GM23338 (cell line): ENCODE results near the gene DYNLT2. TPM values are rescaled to one million over a fixed set of nuclear protein-coding genes. Genes with fewer than 3 reads are reported as not detected.

Source experiments
- ATAC-seq: fragments of 200-7000 bp; cut with Tn5 transposase; 3 replicates; pipeline ENCODE4 v1.9.1; 2020
- DNase-seq: peaks from one replicate; pipeline ENCODE4 v3.0.0-alpha.2; 2015; ENCODE audit warnings: low spot score
- H2AFZ ChIP-seq: fragments of 200-600 bp; sonication (generic); 2 replicates; pipeline ENCODE4 v1.8.0; 2016; ENCODE audit warnings: antibody characterized with exemption, mild to moderate bottlenecking, moderate library complexity
- H3F3A ChIP-seq: fragments of 200-600 bp; sonication (generic); replicated peaks from 2 replicates; pipeline ENCODE4 v1.8.0; 2017; ENCODE audit warnings: antibody characterized with exemption, mixed run types, low read depth
- H3K27ac ChIP-seq: fragments of 200-600 bp; sonication (generic); 2 replicates; pipeline ENCODE4 v1.6.1; 2016; ENCODE audit warnings: low read depth
- H3K27me3 ChIP-seq: fragments of 200-600 bp; sonication (generic); 2 replicates; pipeline ENCODE4 v1.8.0; 2016; ENCODE audit warnings: mild to moderate bottlenecking, mixed run types, moderate library complexity; ENCODE audit not compliant: insufficient read depth
- H3K36me3 ChIP-seq: fragments of 200-600 bp; sonication (generic); 2 replicates; pipeline ENCODE4 v1.8.0; 2016; ENCODE audit warnings: mild to moderate bottlenecking; ENCODE audit not compliant: insufficient read depth
- H3K4me1 ChIP-seq: fragments of 200-600 bp; sonication (generic); 2 replicates; pipeline ENCODE4 v1.8.0; 2016; ENCODE audit warnings: mild to moderate bottlenecking, moderate library complexity; ENCODE audit not compliant: insufficient read depth
- H3K4me2 ChIP-seq: fragments of 200-600 bp; sonication (generic); 2 replicates; pipeline ENCODE4 v1.7.1; 2017; ENCODE audit warnings: mixed run types
- H3K4me3 ChIP-seq: fragments of 200-600 bp; sonication (generic); 2 replicates; pipeline ENCODE4 v1.6.1; 2016; ENCODE audit warnings: mixed run types
- H3K79me2 ChIP-seq: fragments of 200-600 bp; sonication (generic); replicated peaks from 2 replicates; pipeline ENCODE4 v1.8.0; 2017; ENCODE audit warnings: mild to moderate bottlenecking; ENCODE audit not compliant: insufficient read depth
- H3K9me2 ChIP-seq: fragments of 200-600 bp; sonication (generic); 2 replicates; pipeline ENCODE4 v1.8.0; 2017; ENCODE audit not compliant: insufficient read depth
- H4K20me1 ChIP-seq: fragments of 200-600 bp; sonication (generic); replicated peaks from 2 replicates; pipeline ENCODE4 v1.8.0; 2017; ENCODE audit warnings: mild to moderate bottlenecking; ENCODE audit not compliant: insufficient read depth
- H3K27ac Mint-ChIP-seq: 2 replicates; pipeline ENCODE4 v1.8.0; 2020; ENCODE audit warnings: inconsistent platforms, mild to moderate bottlenecking, moderate library complexity, mixed read lengths
- H3K27me3 Mint-ChIP-seq: 3 replicates; pipeline ENCODE4 v1.8.0; 2022; ENCODE audit warnings: low read depth, mild to moderate bottlenecking, moderate library complexity, mixed read lengths, inconsistent platforms; ENCODE audit not compliant: insufficient read depth, poor library complexity
- H3K36me3 Mint-ChIP-seq: 3 replicates; pipeline ENCODE4 v1.8.0; 2021; ENCODE audit warnings: low read depth, mild to moderate bottlenecking, inconsistent platforms, moderate library complexity, mixed read lengths
- H3K4me1 Mint-ChIP-seq: 3 replicates; pipeline ENCODE4 v1.8.0; 2020; ENCODE audit warnings: mild to moderate bottlenecking, inconsistent platforms, mixed read lengths
- H3K4me3 Mint-ChIP-seq: 3 replicates; pipeline ENCODE4 v1.8.0; 2021; ENCODE audit warnings: moderate library complexity, mild to moderate bottlenecking, inconsistent platforms, mixed read lengths
- H3K9me3 Mint-ChIP-seq: 3 replicates; pipeline ENCODE4 v1.8.0; 2020; ENCODE audit warnings: moderate library complexity, mild to moderate bottlenecking, inconsistent platforms, mixed read lengths
- CREB1 ChIP-seq: fragments of 250-450 bp; sonication (Bioruptor Pico); IDR thresholded peaks from 2 replicates; pipeline ENCODE4 v1.5.0; 2020; ENCODE audit warnings: low read depth, mild to moderate bottlenecking, moderate library complexity
- JUNB ChIP-seq: IDR thresholded peaks from one replicate; pipeline ENCODE4 v1.6.1; 2016; ENCODE audit warnings: antibody characterized with exemption; ENCODE audit not compliant: unreplicated experiment
- POLR2AphosphoS5 ChIP-seq: IDR thresholded peaks from 2 replicates; pipeline ENCODE4 v1.6.1; 2016; ENCODE audit warnings: antibody characterized with exemption, low read depth
- STAT1 ChIP-seq: IDR thresholded peaks from one replicate; pipeline ENCODE4 v1.6.1; 2016; ENCODE audit warnings: antibody characterized with exemption; ENCODE audit not compliant: unreplicated experiment
- ZNF114 ChIP-seq: fragments of 250-450 bp; sonication (Bioruptor Pico); IDR thresholded peaks from 2 replicates; pipeline ENCODE4 v1.5.0; 2020; ENCODE audit warnings: mild to moderate bottlenecking, moderate library complexity
- ZNF331 ChIP-seq: fragments of 250-450 bp; sonication (Bioruptor Pico); IDR thresholded peaks from 2 replicates; pipeline ENCODE4 v1.5.0; 2020; ENCODE audit warnings: low read depth, mild to moderate bottlenecking, moderate library complexity
- polyA plus RNA-seq: library from polyadenylated mRNA; unstranded; fragments of >200 nt; fragmentation: Nextera tagmentation; extraction: Ambion mirVana; gene quantifications from 2 replicates; pipeline ENCODE4 v1.2.1, GENCODE V29; 2016
- total RNA-seq: library from RNA; depleted of rRNA; stranded (reverse); fragments of >200 nt; shearing (Covaris generic); gene quantifications from 2 replicates; pipeline ENCODE4 v1.2.3, GENCODE V29; 2014
- TF ChIP-seq, protein P1 (sequence below), 2 experiments: fragments of 200-600 bp in 1 of 2; sonication (generic) in 1 of 2; conservative IDR thresholded peaks; 2 replicates each; pipeline versions ENCODE4 v1.5.1 to v1.6.1; 2016 to 2017; ENCODE audit warnings: antibody characterized with exemption in 2 of 2, low read depth in 2 of 2, mild to moderate bottlenecking in 2 of 2, moderate library complexity in 1 of 2
- TF ChIP-seq, protein P2 (sequence below): IDR thresholded peaks from one replicate; pipeline ENCODE4 v1.6.1; 2018; ENCODE audit warnings: antibody characterized with exemption; ENCODE audit not compliant: unreplicated experiment
- TF ChIP-seq, protein P3 (sequence below): IDR thresholded peaks from 2 replicates; pipeline ENCODE4 v1.6.1; 2016; ENCODE audit warnings: antibody characterized with exemption
- TF ChIP-seq, protein P4 (sequence below): fragments of 250-450 bp; sonication (Bioruptor Pico); IDR thresholded peaks from 2 replicates; pipeline ENCODE4 v1.5.0; 2020; ENCODE audit warnings: mild to moderate bottlenecking, moderate library complexity

The DYNLT2 gene
- total and polyA plus RNA-seq, 2 experiments from 2014 or later, result 2.8 to 4.4 TPM

DNA sequence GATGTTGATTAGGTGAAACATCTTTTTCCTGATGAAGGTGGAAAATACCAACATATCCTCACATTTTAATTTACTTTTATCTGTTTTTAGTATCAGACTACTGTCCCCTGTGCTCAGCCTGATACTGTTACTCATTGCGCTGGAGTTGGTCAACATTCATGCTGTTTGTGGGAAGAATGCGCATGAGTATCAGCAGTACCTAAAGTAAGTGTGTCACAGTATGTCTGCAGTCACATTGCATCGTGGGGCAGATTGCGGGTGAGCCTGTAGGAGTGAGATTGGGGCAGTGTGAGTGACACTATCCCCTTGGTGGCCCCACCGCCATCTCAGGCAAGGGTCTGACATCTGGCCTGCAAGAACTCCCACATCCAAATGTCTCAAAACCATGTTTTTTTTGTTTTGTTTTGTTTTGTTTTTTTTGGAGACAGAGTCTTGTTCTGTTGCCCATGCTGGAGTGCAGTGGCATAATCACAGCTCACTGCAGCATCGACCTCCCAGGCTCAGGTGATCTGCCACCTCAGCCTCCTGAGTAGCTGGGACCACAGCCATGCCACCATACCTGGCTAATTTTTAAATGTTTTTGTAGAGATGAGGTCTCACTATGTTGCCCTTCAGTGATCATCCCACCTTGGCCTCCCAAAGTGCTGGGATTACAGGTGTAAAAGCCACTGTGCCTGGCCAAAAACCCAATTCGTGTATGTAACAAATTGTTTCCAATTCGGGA is 27.9 kb upstream of the DYNLT2 start (continued):
- TF ChIP-seq, protein P1, sequence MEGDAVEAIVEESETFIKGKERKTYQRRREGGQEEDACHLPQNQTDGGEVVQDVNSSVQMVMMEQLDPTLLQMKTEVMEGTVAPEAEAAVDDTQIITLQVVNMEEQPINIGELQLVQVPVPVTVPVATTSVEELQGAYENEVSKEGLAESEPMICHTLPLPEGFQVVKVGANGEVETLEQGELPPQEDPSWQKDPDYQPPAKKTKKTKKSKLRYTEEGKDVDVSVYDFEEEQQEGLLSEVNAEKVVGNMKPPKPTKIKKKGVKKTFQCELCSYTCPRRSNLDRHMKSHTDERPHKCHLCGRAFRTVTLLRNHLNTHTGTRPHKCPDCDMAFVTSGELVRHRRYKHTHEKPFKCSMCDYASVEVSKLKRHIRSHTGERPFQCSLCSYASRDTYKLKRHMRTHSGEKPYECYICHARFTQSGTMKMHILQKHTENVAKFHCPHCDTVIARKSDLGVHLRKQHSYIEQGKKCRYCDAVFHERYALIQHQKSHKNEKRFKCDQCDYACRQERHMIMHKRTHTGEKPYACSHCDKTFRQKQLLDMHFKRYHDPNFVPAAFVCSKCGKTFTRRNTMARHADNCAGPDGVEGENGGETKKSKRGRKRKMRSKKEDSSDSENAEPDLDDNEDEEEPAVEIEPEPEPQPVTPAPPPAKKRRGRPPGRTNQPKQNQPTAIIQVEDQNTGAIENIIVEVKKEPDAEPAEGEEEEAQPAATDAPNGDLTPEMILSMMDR (conservative IDR thresholded peaks at IDR 0.05; ENCODE audit: low read depth in 2 of 2), result no peak
- TF ChIP-seq, protein P2, sequence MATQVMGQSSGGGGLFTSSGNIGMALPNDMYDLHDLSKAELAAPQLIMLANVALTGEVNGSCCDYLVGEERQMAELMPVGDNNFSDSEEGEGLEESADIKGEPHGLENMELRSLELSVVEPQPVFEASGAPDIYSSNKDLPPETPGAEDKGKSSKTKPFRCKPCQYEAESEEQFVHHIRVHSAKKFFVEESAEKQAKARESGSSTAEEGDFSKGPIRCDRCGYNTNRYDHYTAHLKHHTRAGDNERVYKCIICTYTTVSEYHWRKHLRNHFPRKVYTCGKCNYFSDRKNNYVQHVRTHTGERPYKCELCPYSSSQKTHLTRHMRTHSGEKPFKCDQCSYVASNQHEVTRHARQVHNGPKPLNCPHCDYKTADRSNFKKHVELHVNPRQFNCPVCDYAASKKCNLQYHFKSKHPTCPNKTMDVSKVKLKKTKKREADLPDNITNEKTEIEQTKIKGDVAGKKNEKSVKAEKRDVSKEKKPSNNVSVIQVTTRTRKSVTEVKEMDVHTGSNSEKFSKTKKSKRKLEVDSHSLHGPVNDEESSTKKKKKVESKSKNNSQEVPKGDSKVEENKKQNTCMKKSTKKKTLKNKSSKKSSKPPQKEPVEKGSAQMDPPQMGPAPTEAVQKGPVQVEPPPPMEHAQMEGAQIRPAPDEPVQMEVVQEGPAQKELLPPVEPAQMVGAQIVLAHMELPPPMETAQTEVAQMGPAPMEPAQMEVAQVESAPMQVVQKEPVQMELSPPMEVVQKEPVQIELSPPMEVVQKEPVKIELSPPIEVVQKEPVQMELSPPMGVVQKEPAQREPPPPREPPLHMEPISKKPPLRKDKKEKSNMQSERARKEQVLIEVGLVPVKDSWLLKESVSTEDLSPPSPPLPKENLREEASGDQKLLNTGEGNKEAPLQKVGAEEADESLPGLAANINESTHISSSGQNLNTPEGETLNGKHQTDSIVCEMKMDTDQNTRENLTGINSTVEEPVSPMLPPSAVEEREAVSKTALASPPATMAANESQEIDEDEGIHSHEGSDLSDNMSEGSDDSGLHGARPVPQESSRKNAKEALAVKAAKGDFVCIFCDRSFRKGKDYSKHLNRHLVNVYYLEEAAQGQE, result no peak
- TF ChIP-seq CREB1 (CRISPR knock-in tag), result no peak

DNA sequence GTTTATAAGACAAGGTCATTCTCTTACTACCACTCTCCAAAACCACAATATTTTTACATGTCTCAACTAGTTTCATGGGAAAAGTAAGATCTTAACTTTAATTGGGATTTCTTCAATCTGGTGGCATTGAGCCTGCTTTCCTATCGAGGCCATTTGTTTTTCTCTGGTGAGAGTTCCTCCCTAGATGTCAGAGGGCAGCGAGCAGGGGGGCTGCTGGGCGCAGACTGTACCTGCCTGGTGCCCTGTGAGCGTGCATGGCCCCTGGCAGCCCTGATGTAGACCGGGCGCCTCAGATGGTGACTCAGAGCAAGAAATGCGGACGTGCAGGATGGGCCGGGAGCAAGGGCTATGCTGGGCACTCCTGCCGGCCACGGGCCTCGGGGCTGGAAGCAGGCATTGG is 27.3 kb upstream of the DYNLT2 start:
- peaks cover 22% of the 10 kb centered on the region for H3K36me3 Mint-ChIP-seq
- no peak overlapping the region for H3K27ac Mint-ChIP-seq
- H3K4me1 ChIP-seq, result no peaks in the 10 kb centered on the region
- no peaks in the 10 kb centered on the region for H3K27me3 ChIP-seq
- H4K20me1 ChIP-seq, result no peaks in the 10 kb centered on the region
- ATAC-seq (no peak), DNase-seq (no peak)
- H3F3A ChIP-seq, result no peaks in the 10 kb centered on the region
- no peak overlapping the region for H3K4me2 ChIP-seq
- H3K79me2 ChIP-seq, result no peaks in the 10 kb centered on the region
- no peak overlapping the region for H2AFZ ChIP-seq
- H3K27me3 Mint-ChIP-seq, result peaks cover 2% of the 10 kb centered on the region
- H3K27ac ChIP-seq, result no peak overlapping the region
- no peaks in the 10 kb centered on the region for H3K9me2 ChIP-seq
- H3K36me3 ChIP-seq, result no peaks in the 10 kb centered on the region
- no peak overlapping the region for H3K4me3 Mint-ChIP-seq
- H3K4me3 ChIP-seq, result no peak overlapping the region
- peaks cover 2% of the 10 kb centered on the region; the same call in 2 of the 3 replicates for H3K4me1 Mint-ChIP-seq
- no peaks in the 10 kb centered on the region; the same call in 2 of the 3 replicates for H3K9me3 Mint-ChIP-seq
- TF ChIP-seq STAT1, result no peak
- no peak for TF ChIP-seq POLR2AphosphoS5
- TF ChIP-seq CREB1 (CRISPR knock-in tag), result no peak
- TF ChIP-seq, protein P3, sequence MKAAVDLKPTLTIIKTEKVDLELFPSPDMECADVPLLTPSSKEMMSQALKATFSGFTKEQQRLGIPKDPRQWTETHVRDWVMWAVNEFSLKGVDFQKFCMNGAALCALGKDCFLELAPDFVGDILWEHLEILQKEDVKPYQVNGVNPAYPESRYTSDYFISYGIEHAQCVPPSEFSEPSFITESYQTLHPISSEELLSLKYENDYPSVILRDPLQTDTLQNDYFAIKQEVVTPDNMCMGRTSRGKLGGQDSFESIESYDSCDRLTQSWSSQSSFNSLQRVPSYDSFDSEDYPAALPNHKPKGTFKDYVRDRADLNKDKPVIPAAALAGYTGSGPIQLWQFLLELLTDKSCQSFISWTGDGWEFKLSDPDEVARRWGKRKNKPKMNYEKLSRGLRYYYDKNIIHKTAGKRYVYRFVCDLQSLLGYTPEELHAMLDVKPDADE, result no peak
- TF ChIP-seq ZNF331 (CRISPR knock-in tag), result no peak
- no peak for TF ChIP-seq ZNF114
- no peak for TF ChIP-seq JUNB
- TF ChIP-seq, protein P4, sequence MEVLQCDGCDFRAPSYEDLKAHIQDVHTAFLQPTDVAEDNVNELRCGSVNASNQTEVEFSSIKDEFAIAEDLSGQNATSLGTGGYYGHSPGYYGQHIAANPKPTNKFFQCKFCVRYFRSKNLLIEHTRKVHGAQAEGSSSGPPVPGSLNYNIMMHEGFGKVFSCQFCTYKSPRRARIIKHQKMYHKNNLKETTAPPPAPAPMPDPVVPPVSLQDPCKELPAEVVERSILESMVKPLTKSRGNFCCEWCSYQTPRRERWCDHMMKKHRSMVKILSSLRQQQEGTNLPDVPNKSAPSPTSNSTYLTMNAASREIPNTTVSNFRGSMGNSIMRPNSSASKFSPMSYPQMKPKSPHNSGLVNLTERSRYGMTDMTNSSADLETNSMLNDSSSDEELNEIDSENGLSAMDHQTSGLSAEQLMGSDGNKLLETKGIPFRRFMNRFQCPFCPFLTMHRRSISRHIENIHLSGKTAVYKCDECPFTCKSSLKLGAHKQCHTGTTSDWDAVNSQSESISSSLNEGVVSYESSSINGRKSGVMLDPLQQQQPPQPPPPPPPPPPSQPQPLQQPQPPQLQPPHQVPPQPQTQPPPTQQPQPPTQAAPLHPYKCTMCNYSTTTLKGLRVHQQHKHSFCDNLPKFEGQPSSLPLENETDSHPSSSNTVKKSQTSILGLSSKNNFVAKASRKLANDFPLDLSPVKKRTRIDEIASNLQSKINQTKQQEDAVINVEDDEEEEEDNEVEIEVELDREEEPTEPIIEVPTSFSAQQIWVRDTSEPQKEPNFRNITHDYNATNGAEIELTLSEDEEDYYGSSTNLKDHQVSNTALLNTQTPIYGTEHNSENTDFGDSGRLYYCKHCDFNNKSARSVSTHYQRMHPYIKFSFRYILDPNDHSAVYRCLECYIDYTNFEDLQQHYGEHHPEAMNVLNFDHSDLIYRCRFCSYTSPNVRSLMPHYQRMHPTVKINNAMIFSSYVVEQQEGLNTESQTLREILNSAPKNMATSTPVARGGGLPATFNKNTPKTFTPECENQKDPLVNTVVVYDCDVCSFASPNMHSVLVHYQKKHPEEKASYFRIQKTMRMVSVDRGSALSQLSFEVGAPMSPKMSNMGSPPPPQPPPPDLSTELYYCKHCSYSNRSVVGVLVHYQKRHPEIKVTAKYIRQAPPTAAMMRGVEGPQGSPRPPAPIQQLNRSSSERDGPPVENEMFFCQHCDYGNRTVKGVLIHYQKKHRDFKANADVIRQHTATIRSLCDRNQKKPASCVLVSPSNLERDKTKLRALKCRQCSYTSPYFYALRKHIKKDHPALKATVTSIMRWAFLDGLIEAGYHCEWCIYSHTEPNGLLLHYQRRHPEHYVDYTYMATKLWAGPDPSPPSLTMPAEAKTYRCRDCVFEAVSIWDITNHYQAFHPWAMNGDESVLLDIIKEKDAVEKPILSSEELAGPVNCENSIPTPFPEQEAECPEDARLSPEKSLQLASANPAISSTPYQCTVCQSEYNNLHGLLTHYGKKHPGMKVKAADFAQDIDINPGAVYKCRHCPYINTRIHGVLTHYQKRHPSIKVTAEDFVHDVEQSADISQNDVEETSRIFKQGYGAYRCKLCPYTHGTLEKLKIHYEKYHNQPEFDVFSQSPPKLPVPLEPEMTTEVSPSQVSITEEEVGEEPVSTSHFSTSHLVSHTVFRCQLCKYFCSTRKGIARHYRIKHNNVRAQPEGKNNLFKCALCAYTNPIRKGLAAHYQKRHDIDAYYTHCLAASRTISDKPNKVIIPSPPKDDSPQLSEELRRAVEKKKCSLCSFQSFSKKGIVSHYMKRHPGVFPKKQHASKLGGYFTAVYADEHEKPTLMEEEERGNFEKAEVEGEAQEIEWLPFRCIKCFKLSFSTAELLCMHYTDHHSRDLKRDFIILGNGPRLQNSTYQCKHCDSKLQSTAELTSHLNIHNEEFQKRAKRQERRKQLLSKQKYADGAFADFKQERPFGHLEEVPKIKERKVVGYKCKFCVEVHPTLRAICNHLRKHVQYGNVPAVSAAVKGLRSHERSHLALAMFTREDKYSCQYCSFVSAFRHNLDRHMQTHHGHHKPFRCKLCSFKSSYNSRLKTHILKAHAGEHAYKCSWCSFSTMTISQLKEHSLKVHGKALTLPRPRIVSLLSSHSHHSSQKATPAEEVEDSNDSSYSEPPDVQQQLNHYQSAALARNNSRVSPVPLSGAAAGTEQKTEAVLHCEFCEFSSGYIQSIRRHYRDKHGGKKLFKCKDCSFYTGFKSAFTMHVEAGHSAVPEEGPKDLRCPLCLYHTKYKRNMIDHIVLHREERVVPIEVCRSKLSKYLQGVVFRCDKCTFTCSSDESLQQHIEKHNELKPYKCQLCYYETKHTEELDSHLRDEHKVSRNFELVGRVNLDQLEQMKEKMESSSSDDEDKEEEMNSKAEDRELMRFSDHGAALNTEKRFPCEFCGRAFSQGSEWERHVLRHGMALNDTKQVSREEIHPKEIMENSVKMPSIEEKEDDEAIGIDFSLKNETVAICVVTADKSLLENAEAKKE (CRISPR knock-in tag), result no peak
